Measurements from ENCODE around the gene UBQLN3. TPM values are rescaled to one million over a fixed set of nuclear protein-coding genes. Genes with fewer than 3 reads are reported as not detected.

UBQLN3 gene
- total RNA-seq, 4 donors from 2014 or later, result 0.84 to 4.9 (median 2.1) TPM

DNA sequence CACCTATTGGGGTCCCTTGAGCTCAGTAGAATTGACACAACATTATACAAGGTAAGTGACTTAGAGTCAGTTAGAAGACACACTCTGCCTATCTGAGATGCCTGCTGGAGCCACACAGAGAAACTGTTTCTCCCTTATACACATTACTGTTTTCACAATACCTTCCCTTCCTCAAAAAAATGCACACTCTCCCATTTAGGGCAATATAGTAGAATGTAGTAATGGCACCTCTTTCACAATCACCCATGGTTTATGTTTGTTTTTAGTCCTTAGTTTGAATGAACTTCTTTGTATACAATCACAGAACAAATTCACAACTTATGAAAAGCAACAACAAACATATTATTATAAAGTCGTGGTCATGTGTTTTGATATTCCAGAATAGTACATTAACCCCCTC lies 24.3 kb upstream of the UBQLN3 start:
- WGBS, 2 donors, result 30 to 38% methylated on average over 1 of the region's 1 CpG
- H3K4me1 ChIP-seq, result no peaks in the 10 kb centered on the region
- TF ChIP-seq EP300 (IDR thresholded peaks at IDR 0.05) (no peak), CTCF (IDR thresholded peaks at IDR 0.05) (no peak), POLR2A (IDR thresholded peaks at IDR 0.05) (no peak)
- H3K27me3 ChIP-seq, result no peaks in the 10 kb centered on the region
- H3K4me3 ChIP-seq, result no peak overlapping the region
- H3K27ac ChIP-seq, result no peak overlapping the region
- no peaks in the 10 kb centered on the region for H3K9me3 ChIP-seq
- DNase-seq (ENCODE audit: low spot score in 2 of 2), result no peak
- H3K36me3 ChIP-seq, result no peaks in the 10 kb centered on the region

DNA sequence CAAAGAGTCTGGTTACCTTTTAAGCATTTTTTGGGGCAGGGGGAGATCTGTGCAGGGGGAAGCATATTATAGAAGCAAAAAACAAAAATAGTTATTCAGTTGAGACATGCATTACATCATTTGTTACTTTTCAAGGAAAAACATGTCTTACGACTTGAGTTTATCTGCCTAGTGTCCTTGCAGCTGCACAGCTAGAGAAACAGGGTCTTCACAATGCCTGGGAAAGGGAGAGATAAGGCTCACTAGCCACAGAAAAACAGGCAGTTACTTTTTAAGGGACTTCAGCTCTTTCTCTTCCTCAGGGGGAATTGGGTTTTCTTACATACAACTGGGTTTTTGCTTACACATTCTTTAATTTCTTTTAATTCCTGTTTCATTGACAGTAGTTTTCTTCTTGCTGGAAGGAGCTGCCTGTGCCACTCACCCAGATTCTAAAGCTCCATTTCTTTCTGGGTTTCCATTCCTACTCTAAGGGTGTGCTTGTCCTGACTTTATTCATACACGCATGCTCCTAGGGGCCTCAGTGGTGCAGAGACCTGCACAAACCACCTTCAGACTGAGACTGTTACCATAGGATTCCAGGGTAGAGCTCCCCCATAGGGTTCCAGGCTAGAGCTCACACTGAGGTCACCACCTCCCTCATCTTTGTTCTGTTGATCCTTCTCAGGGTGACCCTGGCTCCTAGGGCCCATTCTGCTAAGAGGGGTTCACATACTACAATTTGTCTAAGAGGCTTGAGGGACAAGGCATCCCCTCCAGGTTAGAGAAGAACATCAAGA lies 21.5 kb upstream of the UBQLN3 start:
- TF ChIP-seq POLR2A (IDR thresholded peaks at IDR 0.05) (no peak), CTCF (IDR thresholded peaks at IDR 0.05) (no peak), EP300 (IDR thresholded peaks at IDR 0.05) (no peak)
- Histone ChIP-seq H3K4me1 (no peaks in the 10 kb centered on the region), H3K27me3 (no peaks in the 10 kb centered on the region), H3K9me3 (no peaks in the 10 kb centered on the region), H3K4me3 (no peak overlapping the region), H3K27ac (no peak overlapping the region), H3K36me3 (no peaks in the 10 kb centered on the region)
- WGBS, 2 donors, result 51 to 58% methylated on average over 2 of the region's 2 CpGs
- DNase-seq (ENCODE audit: low spot score in 2 of 2), result no peak

DNA sequence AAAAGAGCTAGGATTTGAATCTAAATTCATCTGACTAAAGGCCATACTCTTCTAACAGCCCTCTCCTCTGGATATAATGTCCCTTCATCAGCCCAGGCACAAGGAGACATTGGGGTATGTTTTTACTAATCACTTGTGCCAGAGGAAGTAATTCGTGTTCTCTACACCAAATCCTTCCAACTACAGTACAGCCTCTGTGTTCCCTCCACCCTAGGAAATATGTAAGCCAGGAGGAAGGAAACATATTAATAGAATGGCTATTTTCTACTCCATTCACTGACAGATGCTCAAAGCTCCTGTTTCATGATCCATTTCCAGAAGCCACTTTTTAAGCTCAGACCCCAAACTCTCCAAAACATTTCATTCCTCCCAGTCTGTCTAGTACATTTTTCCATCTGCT lies 18.7 kb upstream of the UBQLN3 start:
- no peak for DNase-seq (ENCODE audit: low spot score in 2 of 2)
- WGBS, 2 donors, result 6 to 8% methylated on average over 1 of the region's 1 CpG
- H3K4me3 ChIP-seq, result no peak overlapping the region
- H3K27ac ChIP-seq, result no peak overlapping the region
- no peak for TF ChIP-seq POLR2A (IDR thresholded peaks at IDR 0.05)
- TF ChIP-seq EP300 (IDR thresholded peaks at IDR 0.05), result no peak
- no peak for TF ChIP-seq CTCF (IDR thresholded peaks at IDR 0.05)
- H3K27me3 ChIP-seq, result no peaks in the 10 kb centered on the region
- no peaks in the 10 kb centered on the region for H3K9me3 ChIP-seq
- no peaks in the 10 kb centered on the region for H3K4me1 ChIP-seq
- no peaks in the 10 kb centered on the region for H3K36me3 ChIP-seq

GRCh38 chr11:5527716-5528115 lies 18.0 kb upstream of the UBQLN3 start:
- WGBS, 2 donors, result 100% methylated on average over 2 of the region's 5 CpGs; no CpG with 5 or more reads in 1 of the 2 donors
- DNase-seq (ENCODE audit: low spot score in 2 of 2), result no peak
- no peaks in the 10 kb centered on the region for H3K4me1 ChIP-seq
- H3K36me3 ChIP-seq, result peaks cover 0 to 5% (median 0%) of the 10 kb centered on the region in 3 donors
- no peak overlapping the region for H3K4me3 ChIP-seq
- no peaks in the 10 kb centered on the region for H3K27me3 ChIP-seq
- H3K9me3 ChIP-seq, result no peaks in the 10 kb centered on the region
- no peak overlapping the region for H3K27ac ChIP-seq
- no peak for TF ChIP-seq EP300 (IDR thresholded peaks at IDR 0.05)
- TF ChIP-seq POLR2A (IDR thresholded peaks at IDR 0.05), result no peak
- no peak for TF ChIP-seq CTCF (IDR thresholded peaks at IDR 0.05)

DNA sequence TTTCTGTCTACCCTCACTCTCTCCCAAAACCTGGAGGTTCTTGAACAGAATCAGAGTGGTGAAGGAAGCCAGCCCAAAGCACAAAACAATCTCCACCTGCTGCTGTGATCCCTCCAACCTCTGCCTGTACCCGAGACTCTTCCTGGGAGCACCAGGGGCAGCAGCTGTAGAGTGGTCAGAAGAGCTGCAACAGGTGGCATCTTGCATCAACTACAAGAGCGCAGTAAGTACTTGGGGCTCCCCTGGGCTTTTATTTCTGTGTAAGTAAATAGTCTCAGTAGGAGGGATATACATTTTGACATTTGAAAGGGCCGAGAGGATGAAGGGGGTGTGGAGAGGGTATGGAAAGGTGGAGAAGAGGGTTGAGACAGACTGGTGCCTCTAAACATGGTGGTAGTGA lies 15.0 kb upstream of the UBQLN3 start:
- WGBS, 2 donors, result 58 to 59% methylated on average over 3 of the region's 3 CpGs
- Histone ChIP-seq H3K27ac (no peak overlapping the region), H3K36me3 (peaks cover 0 to 5% (median 0%) of the 10 kb centered on the region in 3 donors), H3K27me3 (no peaks in the 10 kb centered on the region), H3K4me1 (no peaks in the 10 kb centered on the region), H3K4me3 (no peak overlapping the region), H3K9me3 (no peaks in the 10 kb centered on the region)
- DNase-seq (ENCODE audit: low spot score in 2 of 2), result no peak
- TF ChIP-seq CTCF (IDR thresholded peaks at IDR 0.05) (no peak), POLR2A (IDR thresholded peaks at IDR 0.05) (no peak), EP300 (IDR thresholded peaks at IDR 0.05) (no peak)
